WTC11 (cell line): ENCODE results near the gene RSPRY1. TPM values are rescaled to one million over a fixed set of nuclear protein-coding genes. Genes with fewer than 3 reads are reported as not detected.

ENCODE experiments used
- ATAC-seq: fragments of 200-7000 bp; cut with Tn5 transposase; 2 replicates; pipeline ENCODE4 v1.10.0; 2021; ENCODE audit warnings: mild to moderate bottlenecking, moderate library complexity
- CTCF ChIA-PET: fragments of 300-600 bp; sonication (Branson Sonifier 250); formaldehyde crosslinking; loops from one replicate; lab custom pipeline; 2021; ENCODE audit warnings: antibody characterized with exemption; lab: Charles Lee
- POLR2A ChIA-PET: fragments of 350-600 bp; sonication (Branson Sonifier 250); formaldehyde crosslinking; loops from one replicate; lab custom pipeline; 2021; ENCODE audit warnings: antibody characterized with exemption; lab: Charles Lee
- DNase-seq: peaks from one replicate; pipeline ENCODE4 v3.0.0; 2021; ENCODE audit warnings: low spot score
- H3K27ac Mint-ChIP-seq: 2 replicates; pipeline ENCODE4 v1.8.0; 2021; ENCODE audit warnings: mixed read lengths
- H3K27me3 Mint-ChIP-seq: 2 replicates; pipeline ENCODE4 v1.8.0; 2021; ENCODE audit warnings: low read depth, mild to moderate bottlenecking, moderate library complexity, mixed read lengths
- H3K36me3 Mint-ChIP-seq: 2 replicates; pipeline ENCODE4 v1.8.0; 2021; ENCODE audit warnings: mixed read lengths
- H3K4me1 Mint-ChIP-seq: 2 replicates; pipeline ENCODE4 v1.8.0; 2022; ENCODE audit warnings: mixed read lengths
- H3K4me3 Mint-ChIP-seq: 2 replicates; pipeline ENCODE4 v1.8.0; 2021; ENCODE audit warnings: mild to moderate bottlenecking, moderate library complexity, mixed read lengths
- H3K9me3 Mint-ChIP-seq: 2 replicates; pipeline ENCODE4 v1.8.0; 2021; ENCODE audit warnings: mixed read lengths
- ATF6 ChIP-seq: sonication (generic); formaldehyde crosslinking; IDR thresholded peaks from 2 replicates; pipeline ENCODE4 v1.8.1; 2023; ENCODE audit warnings: mild to moderate bottlenecking, missing genetic modification reagents
- E2F4 ChIP-seq: sonication (generic); formaldehyde crosslinking; IDR thresholded peaks from 2 replicates; pipeline ENCODE4 v1.8.1; 2022; ENCODE audit warnings: low read depth, mild to moderate bottlenecking, moderate library complexity, missing genetic modification reagents, borderline replicate concordance
- ETV6 ChIP-seq: sonication (generic); formaldehyde crosslinking; IDR thresholded peaks from 2 replicates; pipeline ENCODE4 v1.8.1; 2022; ENCODE audit warnings: mild to moderate bottlenecking, missing genetic modification reagents
- HMGA2 ChIP-seq: fragments of 250-450 bp; sonication (Bioruptor Pico); IDR thresholded peaks from 2 replicates; pipeline ENCODE4 v1.4.0; 2021; ENCODE audit warnings: mild to moderate bottlenecking, moderate library complexity
- IRF2 ChIP-seq: sonication (generic); formaldehyde crosslinking; IDR thresholded peaks from 2 replicates; pipeline ENCODE4 v1.8.0; 2022; ENCODE audit warnings: low read depth, missing genetic modification reagents, borderline replicate concordance
- NFYB ChIP-seq: sonication (generic); formaldehyde crosslinking; conservative IDR thresholded peaks from 2 replicates; pipeline ENCODE4 v1.8.0; 2022; ENCODE audit warnings: low read depth, missing genetic modification reagents
- OVOL2 ChIP-seq: fragments of 250-450 bp; sonication (Bioruptor Pico); IDR thresholded peaks from 2 replicates; pipeline ENCODE4 v1.9.0; 2021; ENCODE audit warnings: mild to moderate bottlenecking, borderline replicate concordance
- PRDM15 ChIP-seq: sonication (generic); formaldehyde crosslinking; IDR thresholded peaks from 2 replicates; pipeline ENCODE4 v1.8.0; 2022; ENCODE audit warnings: missing genetic modification reagents
- RORB ChIP-seq: fragments of 250-450 bp; sonication (Bioruptor Pico); IDR thresholded peaks from 2 replicates; pipeline ENCODE4 v1.9.0; 2021; ENCODE audit warnings: mild to moderate bottlenecking
- SMAD4 ChIP-seq: sonication (generic); formaldehyde crosslinking; IDR thresholded peaks from 2 replicates; pipeline ENCODE4 v1.8.0; 2022; ENCODE audit warnings: mild to moderate bottlenecking, missing genetic modification reagents
- ZNF138 ChIP-seq: sonication (generic); formaldehyde crosslinking; conservative IDR thresholded peaks from 2 replicates; pipeline ENCODE4 v1.8.1; 2022; ENCODE audit warnings: mild to moderate bottlenecking, moderate library complexity, missing genetic modification reagents
- ZNF396 ChIP-seq: fragments of 250-450 bp; sonication (Bioruptor Pico); IDR thresholded peaks from 2 replicates; pipeline ENCODE4 v1.8.0; 2021; ENCODE audit warnings: mild to moderate bottlenecking, moderate library complexity, borderline replicate concordance
- total RNA-seq: library from RNA; stranded (reverse); gene quantifications from 3 replicates; pipeline ENCODE4 v1.2.3, GENCODE V29; 2021
- TF ChIP-seq, protein P1 (sequence below): sonication (generic); formaldehyde crosslinking; IDR thresholded peaks from 2 replicates; pipeline ENCODE4 v1.8.0; 2022; ENCODE audit warnings: mild to moderate bottlenecking, missing genetic modification reagents
- TF ChIP-seq, protein P2 (sequence below): sonication (generic); formaldehyde crosslinking; IDR thresholded peaks from 2 replicates; pipeline ENCODE4 v1.8.0; 2023; ENCODE audit warnings: mild to moderate bottlenecking, missing genetic modification reagents
- TF ChIP-seq, protein P3 (sequence below): fragments of 250-450 bp; sonication (Bioruptor Pico); IDR thresholded peaks from 2 replicates; pipeline ENCODE4 v1.9.0; 2021; ENCODE audit warnings: mild to moderate bottlenecking, borderline replicate concordance

Gene RSPRY1
- total RNA-seq, 1 experiment from 2014 or later, result 26.8 TPM

DNA sequence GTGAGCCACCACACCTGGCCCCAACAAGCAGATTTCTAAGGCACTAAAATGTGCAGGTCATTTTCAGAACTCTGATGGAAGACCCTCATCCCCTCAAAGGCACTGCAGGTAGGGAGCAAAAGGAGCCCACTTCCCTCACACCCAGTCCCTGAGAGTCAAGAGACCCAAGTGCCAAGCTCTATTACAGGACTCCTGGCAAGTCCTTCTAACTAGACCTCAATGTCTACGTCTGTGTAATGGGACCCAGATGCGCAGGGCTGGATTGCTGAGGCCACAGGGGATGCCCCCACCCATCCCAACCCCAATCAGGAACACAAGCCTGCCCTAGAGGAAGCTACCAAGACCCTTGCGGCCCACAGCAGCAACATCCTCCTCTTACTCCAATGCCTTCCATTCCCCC is 95.7 kb downstream of the RSPRY1 start:
- ChIA-PET CTCF (interaction anchor here (1.1 to 2.5 kb wide), 2 partner anchors 18 to 135 kb away, joined by 4 to 17 read pairs; no protein-coding TSS in a partner anchor), POLR2A (no interaction called here)
- no peaks in the 10 kb centered on the region for H3K36me3 Mint-ChIP-seq
- H3K27me3 Mint-ChIP-seq, result peaks cover 42% of the 10 kb centered on the region
- ATAC-seq, result no peak
- no peak overlapping the region for H3K27ac Mint-ChIP-seq
- no peak for DNase-seq
- H3K4me3 Mint-ChIP-seq, result no peak overlapping the region
- no peak for TF ChIP-seq OVOL2 (CRISPR knock-in tag)
- no peak for TF ChIP-seq ZNF396 (CRISPR knock-in tag)
- no peak for TF ChIP-seq ETV6 (CRISPR knock-in tag)
- no peak for TF ChIP-seq ATF6
- TF ChIP-seq HMGA2 (CRISPR knock-in tag), result no peak
- no peak for TF ChIP-seq IRF2 (CRISPR knock-in tag)
- TF ChIP-seq, protein P1, sequence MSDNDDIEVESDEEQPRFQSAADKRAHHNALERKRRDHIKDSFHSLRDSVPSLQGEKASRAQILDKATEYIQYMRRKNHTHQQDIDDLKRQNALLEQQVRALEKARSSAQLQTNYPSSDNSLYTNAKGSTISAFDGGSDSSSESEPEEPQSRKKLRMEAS (CRISPR knock-in tag), result no peak
- TF ChIP-seq, protein P2, sequence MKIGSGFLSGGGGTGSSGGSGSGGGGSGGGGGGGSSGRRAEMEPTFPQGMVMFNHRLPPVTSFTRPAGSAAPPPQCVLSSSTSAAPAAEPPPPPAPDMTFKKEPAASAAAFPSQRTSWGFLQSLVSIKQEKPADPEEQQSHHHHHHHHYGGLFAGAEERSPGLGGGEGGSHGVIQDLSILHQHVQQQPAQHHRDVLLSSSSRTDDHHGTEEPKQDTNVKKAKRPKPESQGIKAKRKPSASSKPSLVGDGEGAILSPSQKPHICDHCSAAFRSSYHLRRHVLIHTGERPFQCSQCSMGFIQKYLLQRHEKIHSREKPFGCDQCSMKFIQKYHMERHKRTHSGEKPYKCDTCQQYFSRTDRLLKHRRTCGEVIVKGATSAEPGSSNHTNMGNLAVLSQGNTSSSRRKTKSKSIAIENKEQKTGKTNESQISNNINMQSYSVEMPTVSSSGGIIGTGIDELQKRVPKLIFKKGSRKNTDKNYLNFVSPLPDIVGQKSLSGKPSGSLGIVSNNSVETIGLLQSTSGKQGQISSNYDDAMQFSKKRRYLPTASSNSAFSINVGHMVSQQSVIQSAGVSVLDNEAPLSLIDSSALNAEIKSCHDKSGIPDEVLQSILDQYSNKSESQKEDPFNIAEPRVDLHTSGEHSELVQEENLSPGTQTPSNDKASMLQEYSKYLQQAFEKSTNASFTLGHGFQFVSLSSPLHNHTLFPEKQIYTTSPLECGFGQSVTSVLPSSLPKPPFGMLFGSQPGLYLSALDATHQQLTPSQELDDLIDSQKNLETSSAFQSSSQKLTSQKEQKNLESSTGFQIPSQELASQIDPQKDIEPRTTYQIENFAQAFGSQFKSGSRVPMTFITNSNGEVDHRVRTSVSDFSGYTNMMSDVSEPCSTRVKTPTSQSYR, result no peak
- no peak for TF ChIP-seq SMAD4 (CRISPR knock-in tag)
- no peak for TF ChIP-seq ZNF138 (CRISPR knock-in tag)
- TF ChIP-seq, protein P3, sequence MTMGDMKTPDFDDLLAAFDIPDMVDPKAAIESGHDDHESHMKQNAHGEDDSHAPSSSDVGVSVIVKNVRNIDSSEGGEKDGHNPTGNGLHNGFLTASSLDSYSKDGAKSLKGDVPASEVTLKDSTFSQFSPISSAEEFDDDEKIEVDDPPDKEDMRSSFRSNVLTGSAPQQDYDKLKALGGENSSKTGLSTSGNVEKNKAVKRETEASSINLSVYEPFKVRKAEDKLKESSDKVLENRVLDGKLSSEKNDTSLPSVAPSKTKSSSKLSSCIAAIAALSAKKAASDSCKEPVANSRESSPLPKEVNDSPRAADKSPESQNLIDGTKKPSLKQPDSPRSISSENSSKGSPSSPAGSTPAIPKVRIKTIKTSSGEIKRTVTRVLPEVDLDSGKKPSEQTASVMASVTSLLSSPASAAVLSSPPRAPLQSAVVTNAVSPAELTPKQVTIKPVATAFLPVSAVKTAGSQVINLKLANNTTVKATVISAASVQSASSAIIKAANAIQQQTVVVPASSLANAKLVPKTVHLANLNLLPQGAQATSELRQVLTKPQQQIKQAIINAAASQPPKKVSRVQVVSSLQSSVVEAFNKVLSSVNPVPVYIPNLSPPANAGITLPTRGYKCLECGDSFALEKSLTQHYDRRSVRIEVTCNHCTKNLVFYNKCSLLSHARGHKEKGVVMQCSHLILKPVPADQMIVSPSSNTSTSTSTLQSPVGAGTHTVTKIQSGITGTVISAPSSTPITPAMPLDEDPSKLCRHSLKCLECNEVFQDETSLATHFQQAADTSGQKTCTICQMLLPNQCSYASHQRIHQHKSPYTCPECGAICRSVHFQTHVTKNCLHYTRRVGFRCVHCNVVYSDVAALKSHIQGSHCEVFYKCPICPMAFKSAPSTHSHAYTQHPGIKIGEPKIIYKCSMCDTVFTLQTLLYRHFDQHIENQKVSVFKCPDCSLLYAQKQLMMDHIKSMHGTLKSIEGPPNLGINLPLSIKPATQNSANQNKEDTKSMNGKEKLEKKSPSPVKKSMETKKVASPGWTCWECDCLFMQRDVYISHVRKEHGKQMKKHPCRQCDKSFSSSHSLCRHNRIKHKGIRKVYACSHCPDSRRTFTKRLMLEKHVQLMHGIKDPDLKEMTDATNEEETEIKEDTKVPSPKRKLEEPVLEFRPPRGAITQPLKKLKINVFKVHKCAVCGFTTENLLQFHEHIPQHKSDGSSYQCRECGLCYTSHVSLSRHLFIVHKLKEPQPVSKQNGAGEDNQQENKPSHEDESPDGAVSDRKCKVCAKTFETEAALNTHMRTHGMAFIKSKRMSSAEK, result no peak
- TF ChIP-seq RORB (CRISPR knock-in tag), result no peak
- no peak for TF ChIP-seq E2F4
- no peak for TF ChIP-seq NFYB
- no peak for TF ChIP-seq PRDM15 (CRISPR knock-in tag)
- H3K9me3 Mint-ChIP-seq, result no peaks in the 10 kb centered on the region
- H3K4me1 Mint-ChIP-seq, result peaks cover 16% of the 10 kb centered on the region
